HepG2 (cell line): ENCODE data around the gene OCLN. TPM values are rescaled to one million over a fixed set of nuclear protein-coding genes. Genes with fewer than 3 reads are reported as not detected.

ENCODE experiments used
- CREB1 ChIP-seq, 2 experiments: fragments of 450-650 bp in 1 of 2; IDR thresholded peaks; 2 replicates each; pipeline ENCODE4 v1.6.1; 2016 to 2017; ENCODE audit warnings: control low read depth in 1 of 2, mild to moderate bottlenecking in 1 of 2, missing compliant biosample characterization in 1 of 2, missing genetic modification characterization in 1 of 2
- ETV5 ChIP-seq: IDR thresholded peaks from 2 replicates; pipeline ENCODE4 v1.6.1; 2018; ENCODE audit warnings: missing biosample characterization, missing genetic modification reagents, inconsistent platforms, borderline replicate concordance
- ETV6 ChIP-seq: sonication (generic); formaldehyde crosslinking; conservative IDR thresholded peaks from 2 replicates; pipeline ENCODE4 v1.4.0; 2020; ENCODE audit warnings: missing genetic modification reagents
- GLI4 ChIP-seq: sonication (generic); formaldehyde crosslinking; IDR thresholded peaks from 2 replicates; pipeline ENCODE4 v1.5.1; 2020; ENCODE audit warnings: missing genetic modification reagents, mild to moderate bottlenecking, moderate library complexity, borderline replicate concordance
- HDAC2 ChIP-seq: sonication (generic); formaldehyde crosslinking; IDR thresholded peaks from 2 replicates; pipeline ENCODE4 v1.4.0; 2020; ENCODE audit warnings: missing genetic modification reagents
- HHEX ChIP-seq: IDR thresholded peaks from 2 replicates; pipeline ENCODE4 v1.6.1; 2016; ENCODE audit warnings: control low read depth
- JUN ChIP-seq: sonication (generic); formaldehyde crosslinking; IDR thresholded peaks from 2 replicates; pipeline ENCODE4 v1.4.0; 2020; ENCODE audit warnings: mild to moderate bottlenecking, missing genetic modification reagents
- KDM6A ChIP-seq: IDR thresholded peaks from 2 replicates; pipeline ENCODE4 v1.6.1; 2016; ENCODE audit warnings: low read depth
- NONO ChIP-seq, 2 experiments: fragments of 450-650 bp in 1 of 2; sonication (generic) in 1 of 2; formaldehyde crosslinking in 1 of 2; IDR thresholded peaks in 1 of 2; conservative IDR thresholded peaks in 1 of 2; 2 replicates each; pipeline versions ENCODE4 v1.6.1 to v1.8.0; 2017 to 2022; ENCODE audit warnings: mild to moderate bottlenecking in 1 of 2, missing genetic modification reagents in 1 of 2, moderate library complexity in 1 of 2
- RARG ChIP-seq: sonication (generic); formaldehyde crosslinking; IDR thresholded peaks from 2 replicates; pipeline ENCODE4 v1.4.0; 2020; ENCODE audit warnings: low read depth, mild to moderate bottlenecking, missing genetic modification reagents
- TBX2 ChIP-seq: sonication (generic); formaldehyde crosslinking; IDR thresholded peaks from 2 replicates; pipeline ENCODE4 v1.5.0; 2020; ENCODE audit warnings: missing genetic modification reagents, mild to moderate bottlenecking, borderline replicate concordance
- ZBTB3 ChIP-seq: sonication (generic); formaldehyde crosslinking; IDR thresholded peaks from 2 replicates; pipeline ENCODE4 v1.4.0; 2020; ENCODE audit warnings: low read depth, mild to moderate bottlenecking, moderate library complexity, missing genetic modification reagents, borderline replicate concordance
- ZKSCAN1 ChIP-seq: fragments of 150-350 bp; IDR thresholded peaks from 2 replicates; pipeline ENCODE4 v1.6.1; 2014; ENCODE audit warnings: low read length
- ZKSCAN8 ChIP-seq: IDR thresholded peaks from 2 replicates; pipeline ENCODE4 v1.6.1; 2016; ENCODE audit warnings: borderline replicate concordance, missing genetic modification reagents, missing compliant biosample characterization
- ZNF205 ChIP-seq: IDR thresholded peaks from 2 replicates; pipeline ENCODE4 v1.6.1; 2018; ENCODE audit warnings: missing biosample characterization, missing genetic modification reagents
- ZNF354B ChIP-seq: sonication (generic); formaldehyde crosslinking; IDR thresholded peaks from 2 replicates; pipeline ENCODE4 v1.8.0; 2022; ENCODE audit warnings: mild to moderate bottlenecking, missing genetic modification reagents
- ZNF432 ChIP-seq: sonication (generic); formaldehyde crosslinking; IDR thresholded peaks from 2 replicates; pipeline ENCODE4 v1.5.0; 2020; ENCODE audit warnings: missing genetic modification reagents, mild to moderate bottlenecking, borderline replicate concordance
- ZNF703 ChIP-seq: sonication (generic); formaldehyde crosslinking; IDR thresholded peaks from 2 replicates; pipeline ENCODE4 v1.5.1; 2020; ENCODE audit warnings: missing genetic modification reagents, mild to moderate bottlenecking, moderate library complexity, borderline replicate concordance
- polyA plus RNA-seq, 8 experiments: library from polyadenylated mRNA; depleted of rRNA in 3 of 8; stranded (reverse) in 7 of 8; unstranded in 1 of 8; fragments of >200 nt; fragmentation: Illumina TruSeq in 4 of 8; extraction: Trizol in 4 of 8; gene quantifications; 2 replicates each; pipeline versions ENCODE4 v1.2.1 to v1.2.3, GENCODE V29; 2011 to 2016; ENCODE audit warnings: low read depth in 4 of 8, missing spikeins in 1 of 8, mixed read lengths in 1 of 8; ENCODE audit not compliant: insufficient read depth in 1 of 8
- total RNA-seq, 5 experiments: library from RNA; depleted of rRNA; stranded (reverse); fragments of >200 nt; fragmentation: Illumina TruSeq; extraction: Trizol; gene quantifications; 2 replicates each; pipeline ENCODE4 v1.2.3, GENCODE V29; 2016; ENCODE audit warnings: low read depth in 1 of 5
- TF ChIP-seq, protein P1 (sequence below): sonication (generic); formaldehyde crosslinking; IDR thresholded peaks from 2 replicates; pipeline ENCODE4 v1.4.0; 2020; ENCODE audit warnings: mild to moderate bottlenecking, missing genetic modification reagents
- TF ChIP-seq, protein P2 (sequence below): sonication (generic); formaldehyde crosslinking; IDR thresholded peaks from 2 replicates; pipeline ENCODE4 v1.4.0; 2020; ENCODE audit warnings: missing genetic modification reagents
- TF ChIP-seq, protein P3 (sequence below): IDR thresholded peaks from 2 replicates; pipeline ENCODE4 v1.6.1; 2016; ENCODE audit warnings: missing compliant biosample characterization, missing genetic modification reagents, borderline replicate concordance

The OCLN gene
- total and polyA plus RNA-seq, 2 of the 13 experiments (the other 11 are each of a cell fraction or from before 2014, with no cell fraction given) = 24.1 to 34.8 TPM

DNA sequence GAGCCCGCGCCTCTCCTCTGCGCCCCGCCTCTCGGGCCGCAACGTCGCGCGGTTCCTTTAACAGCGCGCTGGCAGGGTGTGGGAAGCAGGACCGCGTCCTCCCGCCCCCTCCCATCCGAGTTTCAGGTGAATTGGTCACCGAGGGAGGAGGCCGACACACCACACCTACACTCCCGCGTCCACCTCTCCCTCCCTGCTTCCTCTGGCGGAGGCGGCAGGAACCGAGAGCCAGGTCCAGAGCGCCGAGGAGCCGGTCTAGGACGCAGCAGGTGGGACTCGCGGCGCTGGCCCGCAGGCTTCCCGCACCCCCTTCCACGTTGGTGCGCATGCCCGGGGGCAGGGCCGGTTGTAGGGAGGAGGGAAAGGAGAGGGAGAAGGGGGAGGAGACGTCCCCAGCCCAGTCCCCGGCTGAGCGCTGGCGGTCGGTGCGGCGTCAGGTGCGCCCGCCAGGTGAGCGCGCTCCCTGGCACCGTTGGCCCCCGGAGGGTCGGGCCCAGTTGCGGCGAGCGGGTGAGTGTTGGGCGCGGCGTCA, at the start of gene OCLN (continued):
- TF ChIP-seq ZKSCAN8 (CRISPR knock-in tag) (peak; percentile 44; the same call in 1 of the 2 replicates), GLI4 (CRISPR knock-in tag) (0 out of 2 replicates have a peak, but pooled peaks have one; percentile 7), ZBTB3 (CRISPR knock-in tag) (no peak), ZNF205 (CRISPR knock-in tag) (peak; percentile 98), HDAC2 (CRISPR knock-in tag) (peak; percentile 64), RARG (peak; percentile 86; the same call in 1 of the 2 replicates), ETV6 (CRISPR knock-in tag) (peak; percentile 56; the same call in 1 of the 2 replicates), ZNF432 (CRISPR knock-in tag) (no peak), CREB1 (IDR thresholded peaks at IDR 0.05) (no peak), CREB1 (CRISPR knock-in tag; IDR thresholded peaks at IDR 0.05) (no peak), TBX2 (CRISPR knock-in tag) (peak; percentile 92), ETV5 (peak; percentile 66), NONO (IDR thresholded peaks at IDR 0.05) (no peak), NONO (CRISPR knock-in tag; conservative IDR thresholded peaks at IDR 0.05) (peak; percentile 89), JUN (CRISPR knock-in tag) (0 out of 2 replicates have a peak, but pooled peaks have one; percentile 35), KDM6A (no peak), ZKSCAN1 (no peak), ZNF354B (no peak), ZNF703 (no peak), HHEX (no peak)
- TF ChIP-seq, protein P1, sequence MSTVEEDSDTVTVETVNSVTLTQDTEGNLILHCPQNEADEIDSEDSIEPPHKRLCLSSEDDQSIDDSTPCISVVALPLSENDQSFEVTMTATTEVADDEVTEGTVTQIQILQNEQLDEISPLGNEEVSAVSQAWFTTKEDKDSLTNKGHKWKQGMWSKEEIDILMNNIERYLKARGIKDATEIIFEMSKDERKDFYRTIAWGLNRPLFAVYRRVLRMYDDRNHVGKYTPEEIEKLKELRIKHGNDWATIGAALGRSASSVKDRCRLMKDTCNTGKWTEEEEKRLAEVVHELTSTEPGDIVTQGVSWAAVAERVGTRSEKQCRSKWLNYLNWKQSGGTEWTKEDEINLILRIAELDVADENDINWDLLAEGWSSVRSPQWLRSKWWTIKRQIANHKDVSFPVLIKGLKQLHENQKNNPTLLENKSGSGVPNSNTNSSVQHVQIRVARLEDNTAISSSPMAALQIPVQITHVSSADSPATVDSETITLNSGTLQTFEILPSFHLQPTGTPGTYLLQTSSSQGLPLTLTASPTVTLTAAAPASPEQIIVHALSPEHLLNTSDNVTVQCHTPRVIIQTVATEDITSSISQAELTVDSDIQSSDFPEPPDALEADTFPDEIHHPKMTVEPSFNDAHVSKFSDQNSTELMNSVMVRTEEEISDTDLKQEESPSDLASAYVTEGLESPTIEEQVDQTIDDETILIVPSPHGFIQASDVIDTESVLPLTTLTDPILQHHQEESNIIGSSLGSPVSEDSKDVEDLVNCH (CRISPR knock-in tag) = no peak
- TF ChIP-seq, protein P2, sequence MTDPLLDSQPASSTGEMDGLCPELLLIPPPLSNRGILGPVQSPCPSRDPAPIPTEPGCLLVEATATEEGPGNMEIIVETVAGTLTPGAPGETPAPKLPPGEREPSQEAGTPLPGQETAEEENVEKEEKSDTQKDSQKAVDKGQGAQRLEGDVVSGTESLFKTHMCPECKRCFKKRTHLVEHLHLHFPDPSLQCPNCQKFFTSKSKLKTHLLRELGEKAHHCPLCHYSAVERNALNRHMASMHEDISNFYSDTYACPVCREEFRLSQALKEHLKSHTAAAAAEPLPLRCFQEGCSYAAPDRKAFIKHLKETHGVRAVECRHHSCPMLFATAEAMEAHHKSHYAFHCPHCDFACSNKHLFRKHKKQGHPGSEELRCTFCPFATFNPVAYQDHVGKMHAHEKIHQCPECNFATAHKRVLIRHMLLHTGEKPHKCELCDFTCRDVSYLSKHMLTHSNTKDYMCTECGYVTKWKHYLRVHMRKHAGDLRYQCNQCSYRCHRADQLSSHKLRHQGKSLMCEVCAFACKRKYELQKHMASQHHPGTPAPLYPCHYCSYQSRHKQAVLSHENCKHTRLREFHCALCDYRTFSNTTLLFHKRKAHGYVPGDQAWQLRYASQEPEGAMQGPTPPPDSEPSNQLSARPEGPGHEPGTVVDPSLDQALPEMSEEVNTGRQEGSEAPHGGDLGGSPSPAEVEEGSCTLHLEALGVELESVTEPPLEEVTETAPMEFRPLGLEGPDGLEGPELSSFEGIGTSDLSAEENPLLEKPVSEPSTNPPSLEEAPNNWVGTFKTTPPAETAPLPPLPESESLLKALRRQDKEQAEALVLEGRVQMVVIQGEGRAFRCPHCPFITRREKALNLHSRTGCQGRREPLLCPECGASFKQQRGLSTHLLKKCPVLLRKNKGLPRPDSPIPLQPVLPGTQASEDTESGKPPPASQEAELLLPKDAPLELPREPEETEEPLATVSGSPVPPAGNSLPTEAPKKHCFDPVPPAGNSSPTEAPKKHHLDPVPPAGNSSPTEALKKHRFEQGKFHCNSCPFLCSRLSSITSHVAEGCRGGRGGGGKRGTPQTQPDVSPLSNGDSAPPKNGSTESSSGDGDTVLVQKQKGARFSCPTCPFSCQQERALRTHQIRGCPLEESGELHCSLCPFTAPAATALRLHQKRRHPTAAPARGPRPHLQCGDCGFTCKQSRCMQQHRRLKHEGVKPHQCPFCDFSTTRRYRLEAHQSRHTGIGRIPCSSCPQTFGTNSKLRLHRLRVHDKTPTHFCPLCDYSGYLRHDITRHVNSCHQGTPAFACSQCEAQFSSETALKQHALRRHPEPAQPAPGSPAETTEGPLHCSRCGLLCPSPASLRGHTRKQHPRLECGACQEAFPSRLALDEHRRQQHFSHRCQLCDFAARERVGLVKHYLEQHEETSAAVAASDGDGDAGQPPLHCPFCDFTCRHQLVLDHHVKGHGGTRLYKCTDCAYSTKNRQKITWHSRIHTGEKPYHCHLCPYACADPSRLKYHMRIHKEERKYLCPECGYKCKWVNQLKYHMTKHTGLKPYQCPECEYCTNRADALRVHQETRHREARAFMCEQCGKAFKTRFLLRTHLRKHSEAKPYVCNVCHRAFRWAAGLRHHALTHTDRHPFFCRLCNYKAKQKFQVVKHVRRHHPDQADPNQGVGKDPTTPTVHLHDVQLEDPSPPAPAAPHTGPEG (CRISPR knock-in tag) = peak; percentile 51; the same call in 1 of the 2 replicates
- TF ChIP-seq, protein P3, sequence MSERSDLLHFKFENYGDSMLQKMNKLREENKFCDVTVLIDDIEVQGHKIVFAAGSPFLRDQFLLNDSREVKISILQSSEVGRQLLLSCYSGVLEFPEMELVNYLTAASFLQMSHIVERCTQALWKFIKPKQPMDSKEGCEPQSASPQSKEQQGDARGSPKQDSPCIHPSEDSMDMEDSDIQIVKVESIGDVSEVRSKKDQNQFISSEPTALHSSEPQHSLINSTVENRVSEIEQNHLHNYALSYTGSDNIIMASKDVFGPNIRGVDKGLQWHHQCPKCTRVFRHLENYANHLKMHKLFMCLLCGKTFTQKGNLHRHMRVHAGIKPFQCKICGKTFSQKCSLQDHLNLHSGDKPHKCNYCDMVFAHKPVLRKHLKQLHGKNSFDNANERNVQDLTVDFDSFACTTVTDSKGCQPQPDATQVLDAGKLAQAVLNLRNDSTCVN = no peak
